Ovary (tissue), 3 donors: ENCODE measurements around the gene RBM33.

Experiments used
- POLR2A ChIP-seq: fragments of 450-650 bp; IDR thresholded peaks from one replicate; pipeline ENCODE4 v1.6.1; 2017; ENCODE audit warnings: antibody characterized with exemption, mild to moderate bottlenecking, moderate library complexity
- TF ChIP-seq, protein P1 (sequence below), 3 donors: fragments of 450-650 bp in 2 of 3; fragments of 200-600 bp in 1 of 3; IDR thresholded peaks; one replicate each; pipeline versions ENCODE4 v1.5.1 to v1.8.0; 2016 to 2022; ENCODE audit warnings: antibody characterized with exemption in 3 of 3, mild to moderate bottlenecking in 1 of 3
- donor health status: DM: no; HTN: no; CAD: no.

DNA sequence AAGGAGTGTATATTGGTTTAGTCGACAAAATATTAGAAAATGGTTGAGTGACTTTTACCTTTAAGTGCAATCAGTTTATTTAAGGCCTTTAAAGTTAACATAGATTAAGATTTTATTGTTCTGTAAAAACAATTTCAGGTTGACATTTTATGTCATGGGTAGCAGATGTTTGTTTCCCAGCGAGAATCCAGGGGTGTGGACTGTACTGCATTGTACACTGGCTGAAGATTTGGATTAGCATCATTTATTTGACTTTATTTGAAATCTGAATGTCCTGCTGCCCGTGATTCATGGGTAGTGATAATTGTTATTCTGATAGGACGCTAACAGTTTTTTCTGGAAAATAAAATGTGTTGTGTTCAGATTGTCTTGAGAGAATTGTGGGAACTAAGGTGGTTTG lies 39.3 kb downstream of the RBM33 start:
- TF ChIP-seq, protein P1, sequence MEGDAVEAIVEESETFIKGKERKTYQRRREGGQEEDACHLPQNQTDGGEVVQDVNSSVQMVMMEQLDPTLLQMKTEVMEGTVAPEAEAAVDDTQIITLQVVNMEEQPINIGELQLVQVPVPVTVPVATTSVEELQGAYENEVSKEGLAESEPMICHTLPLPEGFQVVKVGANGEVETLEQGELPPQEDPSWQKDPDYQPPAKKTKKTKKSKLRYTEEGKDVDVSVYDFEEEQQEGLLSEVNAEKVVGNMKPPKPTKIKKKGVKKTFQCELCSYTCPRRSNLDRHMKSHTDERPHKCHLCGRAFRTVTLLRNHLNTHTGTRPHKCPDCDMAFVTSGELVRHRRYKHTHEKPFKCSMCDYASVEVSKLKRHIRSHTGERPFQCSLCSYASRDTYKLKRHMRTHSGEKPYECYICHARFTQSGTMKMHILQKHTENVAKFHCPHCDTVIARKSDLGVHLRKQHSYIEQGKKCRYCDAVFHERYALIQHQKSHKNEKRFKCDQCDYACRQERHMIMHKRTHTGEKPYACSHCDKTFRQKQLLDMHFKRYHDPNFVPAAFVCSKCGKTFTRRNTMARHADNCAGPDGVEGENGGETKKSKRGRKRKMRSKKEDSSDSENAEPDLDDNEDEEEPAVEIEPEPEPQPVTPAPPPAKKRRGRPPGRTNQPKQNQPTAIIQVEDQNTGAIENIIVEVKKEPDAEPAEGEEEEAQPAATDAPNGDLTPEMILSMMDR (IDR thresholded peaks at IDR 0.05): no peak
- no peak for TF ChIP-seq POLR2A
